IMR-90 (cell line): ENCODE results near the gene ZNF526. TPM values are rescaled to one million over a fixed set of nuclear protein-coding genes. Genes with fewer than 3 reads are reported as not detected.

Source experiments
- ATAC-seq: fragments of 200-7000 bp; cut with Tn5 transposase; 2 replicates; pipeline ENCODE4 v1.9.1; 2020; ENCODE audit warnings: low read depth, mild to moderate bottlenecking, moderate library complexity
- BruUV-seq: library from RNA; stranded (reverse); fragments of 400-500 nt; replicated peaks from 2 replicates; lab custom pipeline; 2021; lab: Mats Ljungman, UMichigan
- CTCF ChIA-PET: fragments of 300-600 bp; formaldehyde crosslinking; extraction: SDS; loops from one replicate; lab custom pipeline; 2021; ENCODE audit warnings: antibody characterized with exemption; lab: Yijun Ruan, JAX
- POLR2A ChIA-PET: fragments of 300-600 bp; sonication (Branson Sonifier 250); formaldehyde crosslinking; loops from one replicate; lab custom pipeline; 2022; ENCODE audit warnings: antibody characterized with exemption; ENCODE audit not compliant: unreplicated experiment; lab: Charles Lee
- DNase-seq: peaks from one replicate; pipeline ENCODE4 v3.0.0; 2013
- H2AFZ ChIP-seq: replicated peaks from 2 replicates; pipeline ENCODE3; 2013; ENCODE audit warnings: low read length, mild to moderate bottlenecking; ENCODE audit not compliant: poor library complexity
- H2AK5ac ChIP-seq: 2 replicates; pipeline ENCODE4 v1.6.1; 2013; ENCODE audit warnings: low read depth, low read length, inconsistent platforms
- H2AK9ac ChIP-seq: replicated peaks from 2 replicates; pipeline ENCODE3; 2013; ENCODE audit warnings: mild to moderate bottlenecking, low read depth, low read length, moderate library complexity; ENCODE audit not compliant: poor library complexity
- H2BK120ac ChIP-seq: 2 replicates; pipeline ENCODE4 v1.6.1; 2013; ENCODE audit warnings: low read depth, low read length, inconsistent platforms
- H2BK15ac ChIP-seq: 3 replicates; pipeline ENCODE4 v1.6.1; 2013; ENCODE audit warnings: low read depth, low read length, inconsistent platforms
- H2BK20ac ChIP-seq: 2 replicates; pipeline ENCODE4 v1.6.1; 2013; ENCODE audit warnings: low read depth, mild to moderate bottlenecking, inconsistent platforms, low read length, moderate library complexity
- H2BK5ac ChIP-seq: 2 replicates; pipeline ENCODE4 v1.6.1; 2013; ENCODE audit warnings: mild to moderate bottlenecking, low read depth, low read length, inconsistent platforms; ENCODE audit not compliant: poor library complexity, severe bottlenecking
- H3K14ac ChIP-seq: replicated peaks from 2 replicates; pipeline ENCODE4 v1.6.1; 2013; ENCODE audit warnings: low read depth, low read length, inconsistent platforms
- H3K18ac ChIP-seq: 2 replicates; pipeline ENCODE4 v1.6.1; 2013; ENCODE audit warnings: low read depth, low read length, control low read depth
- H3K23ac ChIP-seq: 2 replicates; pipeline ENCODE4 v1.6.1; 2013; ENCODE audit warnings: low read depth, low read length, inconsistent platforms
- H3K27ac ChIP-seq: 2 replicates; pipeline ENCODE4 v1.5.1; 2013; ENCODE audit warnings: mild to moderate bottlenecking, control low read depth, low read length; ENCODE audit not compliant: insufficient read depth
- H3K27me3 ChIP-seq: 2 replicates; pipeline ENCODE4 v1.6.1; 2013; ENCODE audit warnings: low read length; ENCODE audit not compliant: control insufficient read depth, insufficient read depth
- H3K36me3 ChIP-seq: 2 replicates; pipeline ENCODE4 v1.6.1; 2013; ENCODE audit warnings: low read length, mixed read lengths; ENCODE audit not compliant: control insufficient read depth, insufficient read depth
- H3K4ac ChIP-seq: 2 replicates; pipeline ENCODE4 v1.6.1; 2013; ENCODE audit warnings: low read depth, low read length, inconsistent platforms
- H3K4me1 ChIP-seq: 2 replicates; pipeline ENCODE4 v1.6.1; 2013; ENCODE audit warnings: low read length, mixed read lengths; ENCODE audit not compliant: control insufficient read depth, insufficient read depth
- H3K4me2 ChIP-seq: 2 replicates; pipeline ENCODE4 v1.6.1; 2013; ENCODE audit warnings: low read depth, mild to moderate bottlenecking, control low read depth, low read length, moderate library complexity
- H3K4me3 ChIP-seq: 2 replicates; pipeline ENCODE4 v1.5.1; 2013; ENCODE audit warnings: low read depth, mild to moderate bottlenecking, control low read depth, low read length, moderate library complexity; ENCODE audit not compliant: insufficient read depth
- H3K56ac ChIP-seq: 2 replicates; pipeline ENCODE4 v1.6.1; 2013; ENCODE audit warnings: low read length, inconsistent platforms; ENCODE audit not compliant: insufficient read depth; ENCODE audit errors: extremely low read depth
- H3K79me1 ChIP-seq, 2 experiments: 2 replicates each; pipeline ENCODE4 v1.6.1; 2013; ENCODE audit warnings: low read length in 2 of 2, inconsistent platforms in 1 of 2, low read depth in 1 of 2
- H3K9ac ChIP-seq: 2 replicates; pipeline ENCODE4 v1.6.1; 2013; ENCODE audit warnings: low read depth, low read length, control low read depth
- H3K9me1 ChIP-seq: 2 replicates; pipeline ENCODE4 v1.6.1; 2013; ENCODE audit warnings: low read length, inconsistent platforms; ENCODE audit not compliant: insufficient read depth
- H3K9me3 ChIP-seq: 2 replicates; pipeline ENCODE4 v1.6.1; 2013; ENCODE audit warnings: low read length; ENCODE audit not compliant: control insufficient read depth, insufficient read depth
- H4K20me1 ChIP-seq: 2 replicates; pipeline ENCODE4 v1.6.1; 2013; ENCODE audit warnings: low read length, inconsistent platforms; ENCODE audit not compliant: insufficient read depth
- H4K5ac ChIP-seq: 2 replicates; pipeline ENCODE4 v1.6.1; 2013; ENCODE audit warnings: mild to moderate bottlenecking, low read depth, low read length, control low read depth
- H4K8ac ChIP-seq, 2 experiments: 2 replicates each; pipeline ENCODE4 v1.6.1; 2013; ENCODE audit warnings: low read depth in 2 of 2, low read length in 2 of 2, control low read depth in 1 of 2, inconsistent platforms in 1 of 2
- H4K91ac ChIP-seq: 2 replicates; pipeline ENCODE4 v1.6.1; 2013; ENCODE audit warnings: low read depth, low read length, inconsistent platforms; ENCODE audit not compliant: insufficient read depth
- MAFK ChIP-seq: IDR thresholded peaks from 2 replicates; pipeline ENCODE4 v1.6.1; 2012; ENCODE audit warnings: low read depth, low read length, improper control_type of control experiment
- RFX5 ChIP-seq: IDR thresholded peaks from 2 replicates; pipeline ENCODE4 v1.8.0; 2012; ENCODE audit warnings: low read depth, mild to moderate bottlenecking, low read length, moderate library complexity
- USF2 ChIP-seq: fragments of 150-350 bp; IDR thresholded peaks from 2 replicates; pipeline ENCODE4 v1.6.1; 2017; ENCODE audit warnings: mild to moderate bottlenecking, antibody characterized with exemption, low read length, low read depth
- dilution Hi-C: fragments of 300-500 bp; cut with HindIII; formaldehyde crosslinking; loops from one replicate; pipeline ENCODE4 v1.14.3; 2018; ENCODE audit warnings: low sequenced_read_pairs; ENCODE audit not compliant: unreplicated experiment
- in situ Hi-C: fragments of 300-500 bp; cut with MboI; formaldehyde crosslinking; loops from 3 replicates; pipeline ENCODE4 v1.14.3; 2019; ENCODE audit warnings: low sequenced_read_pairs, inconsistent platforms, mixed read lengths
- intact Hi-C: fragments of 100-400 bp; cut with micrococcal nuclease; formaldehyde crosslinking; loops from 2 replicates; pipeline ENCODE4 v1.10.0; 2022
- polyA plus RNA-seq, 3 experiments: library from polyadenylated mRNA; depleted of rRNA; stranded (reverse); fragments of >200 nt; gene quantifications; 2 replicates each; pipeline ENCODE4 v1.2.3, GENCODE V29; 2012; ENCODE audit warnings: low replicate concordance in 1 of 3
- total RNA-seq: library from RNA; depleted of rRNA; stranded (reverse); fragments of >200 nt; gene quantifications from 2 replicates; pipeline ENCODE4 v1.2.3, GENCODE V29; 2012

ZNF526 gene
- total and polyA plus RNA-seq, 2 of the 4 experiments (the other 2 are of a cell fraction): 7.3 to 13.6 TPM

GRCh38 chr19:42185277-42185676 lies 34.8 kb upstream of the ZNF526 start:
- Histone ChIP-seq H2BK20ac (peak overlapping the region; percentile 40; the same call in 1 of the 2 replicates), H4K91ac (no peak overlapping the region), H3K4ac (no peak overlapping the region), H3K56ac (no peak overlapping the region), H4K5ac (no peak overlapping the region), H3K27ac (no peak overlapping the region), H2AK5ac (no peak overlapping the region; the same call in 1 of the 2 replicates), H3K4me1 (peaks cover 4% of the 10 kb centered on the region), H3K23ac (no peak overlapping the region), H3K79me1 (no peaks in the 10 kb centered on the region), H3K9ac (no peak overlapping the region), H3K9me3 (no peaks in the 10 kb centered on the region), H3K18ac (no peak overlapping the region), H3K36me3 (no peaks in the 10 kb centered on the region), H2BK120ac (no peak overlapping the region), H3K14ac (peak overlapping the region; percentile 74), H2BK15ac (no peak overlapping the region), H2BK5ac (no peak overlapping the region), H2AFZ (peak overlapping the region; percentile 76), H2AK9ac (no peak overlapping the region), H3K9me1 (no peaks in the 10 kb centered on the region; the same call in 1 of the 2 replicates), H3K4me2 (no peak overlapping the region), H4K20me1 (no peaks in the 10 kb centered on the region), H3K4me3 (no peak overlapping the region), H4K8ac (peak overlapping the region in 1 of 2 experiments; percentile 50; a peak in 1 of 4 replicates), H3K27me3 (peaks cover 16% of the 10 kb centered on the region)
- DNase-seq (peak; percentile 28), ATAC-seq (no peak)
- TF ChIP-seq USF2 (no peak), RFX5 (no peak), MAFK (peak; percentile 78)
- in situ Hi-C loops: loop anchor here (5.0 kb wide), 1 partner anchor 78 kb away; no protein-coding TSS in a partner anchor
- ChIA-PET POLR2A (no interaction called here), CTCF (interaction anchor here (0.6 to 3.0 kb wide), 3 partner anchors 20 to 1553 kb away, joined by 3 to 9 read pairs (median 4); no protein-coding TSS in a partner anchor)
- dilution Hi-C loops: no loop called here
- intact Hi-C loops: no loop called here
- no TSS peak for BruUV-seq
